Keratinocyte (primary cell): Measurements from ENCODE around the gene SLC6A2. TPM values are rescaled to one million over a fixed set of nuclear protein-coding genes. Genes with fewer than 3 reads are reported as not detected.

Experiments used
- DNase-seq: peaks from one replicate; pipeline ENCODE4 v3.0.0-alpha.2; 2011; ENCODE audit warnings: low read depth, missing footprints, low spot score
- FAIRE-seq: peaks from 2 replicates; lab custom pipeline; 2011; peaks lifted over from hg19 to GRCh38; lab: Jason Lieb, UNC
- H2AFZ ChIP-seq: 2 replicates; pipeline ENCODE4 v1.6.0; 2012; ENCODE audit warnings: low read length, control low read depth, inconsistent platforms; ENCODE audit not compliant: control insufficient read depth
- H3K27ac ChIP-seq: 2 replicates; pipeline ENCODE4 v1.5.1; 2011; ENCODE audit warnings: low read length; ENCODE audit not compliant: control insufficient read depth, insufficient read depth
- H3K27me3 ChIP-seq: 3 replicates; pipeline ENCODE4 v1.6.0; 2011; ENCODE audit warnings: low read length; ENCODE audit not compliant: control insufficient read depth, insufficient read depth; ENCODE audit errors: extremely low read depth
- H3K36me3 ChIP-seq, 2 experiments: 2 replicates in 1 of 2; 3 replicates in 1 of 2; pipeline ENCODE4 v1.5.1; 2011; ENCODE audit warnings: low read length in 2 of 2, mild to moderate bottlenecking in 1 of 2; ENCODE audit not compliant: control insufficient read depth in 2 of 2, insufficient read depth in 2 of 2; ENCODE audit errors: extremely low read depth in 1 of 2
- H3K4me1 ChIP-seq: 3 replicates; pipeline ENCODE4 v1.5.1; 2011; ENCODE audit warnings: low read length; ENCODE audit not compliant: control insufficient read depth, insufficient read depth; ENCODE audit errors: extremely low read depth
- H3K4me2 ChIP-seq: 3 replicates; pipeline ENCODE4 v1.6.0; 2011; ENCODE audit warnings: low read depth, low read length; ENCODE audit not compliant: control insufficient read depth, insufficient read depth; ENCODE audit errors: extremely low read depth
- H3K4me3 ChIP-seq, 3 experiments: fragments of 200-600 bp in 1 of 3; sonication (generic) in 1 of 3; 2 replicates in 2 of 3; 3 replicates in 1 of 3; pipeline ENCODE4 v1.5.1; 2011 to 2016; ENCODE audit warnings: low read length in 3 of 3, mild to moderate bottlenecking in 3 of 3, control low read depth in 2 of 3, inconsistent platforms in 1 of 3, low read depth in 1 of 3, mixed read lengths in 1 of 3, mixed run types in 1 of 3, moderate library complexity in 1 of 3; ENCODE audit not compliant: control insufficient read depth in 2 of 3, insufficient read depth in 2 of 3; ENCODE audit errors: extremely low read depth in 1 of 3
- H3K79me2 ChIP-seq: 2 replicates; pipeline ENCODE4 v1.6.0; 2012; ENCODE audit warnings: low read length; ENCODE audit not compliant: control insufficient read depth, insufficient read depth
- H3K9ac ChIP-seq: 3 replicates; pipeline ENCODE4 v1.6.0; 2011; ENCODE audit warnings: low read length; ENCODE audit not compliant: control insufficient read depth, insufficient read depth; ENCODE audit errors: extremely low read depth
- H3K9me1 ChIP-seq: 3 replicates; pipeline ENCODE4 v1.6.0; 2011; ENCODE audit warnings: low read length; ENCODE audit not compliant: control insufficient read depth, insufficient read depth; ENCODE audit errors: extremely low read depth
- H3K9me3 ChIP-seq: 2 replicates; pipeline ENCODE4 v1.5.1; 2012; ENCODE audit warnings: low read depth, low read length; ENCODE audit not compliant: control insufficient read depth
- H4K20me1 ChIP-seq: 3 replicates; pipeline ENCODE4 v1.6.0; 2011; ENCODE audit warnings: low read length; ENCODE audit not compliant: control insufficient read depth, insufficient read depth; ENCODE audit errors: extremely low read depth
- EZH2 ChIP-seq: IDR thresholded peaks from one replicate; pipeline ENCODE4 v1.6.1; 2012; ENCODE audit warnings: inconsistent platforms, mild to moderate bottlenecking, low read length, moderate library complexity
- dilution Hi-C: fragments of 300-500 bp; cut with MboI; formaldehyde crosslinking; loops from one replicate; pipeline ENCODE4 v1.7.0; 2020; ENCODE audit warnings: low sequenced_read_pairs; ENCODE audit not compliant: extremely low pct_ligation_motif_present
- polyA plus RNA-seq, 5 experiments: library from polyadenylated mRNA; depleted of rRNA in 3 of 5; stranded (reverse) in 3 of 5; stranded (forward) in 1 of 5; unstranded in 1 of 5; fragments of >200 nt; gene quantifications; 1 replicate in 1 of 5; 2 replicates in 3 of 5; 3 replicates in 1 of 5; pipeline versions ENCODE4 v1.2.1 to v1.2.3, GENCODE V29; 2011 to 2012; ENCODE audit warnings: missing spikeins in 2 of 5, low read depth in 1 of 5, low replicate concordance in 1 of 5
- TF ChIP-seq, protein P1 (sequence below), 3 experiments: IDR thresholded peaks in 1 of 3; conservative IDR thresholded peaks in 1 of 3; optimal IDR thresholded peaks in 1 of 3; 2 replicates in 2 of 3; 3 replicates in 1 of 3; pipeline versions ENCODE3 to v1.5.1; 2011; ENCODE audit warnings: low read length in 3 of 3, mild to moderate bottlenecking in 3 of 3, moderate library complexity in 2 of 3, control low read depth in 1 of 3, inconsistent platforms in 1 of 3; ENCODE audit not compliant: insufficient read depth in 2 of 3; ENCODE audit errors: extremely low read depth in 1 of 3

SLC6A2 gene
- polyA plus RNA-seq, 1 donor (not counting 4 experiments of a cell fraction or from before 2014, with no cell fraction given) = 0.20 TPM

DNA sequence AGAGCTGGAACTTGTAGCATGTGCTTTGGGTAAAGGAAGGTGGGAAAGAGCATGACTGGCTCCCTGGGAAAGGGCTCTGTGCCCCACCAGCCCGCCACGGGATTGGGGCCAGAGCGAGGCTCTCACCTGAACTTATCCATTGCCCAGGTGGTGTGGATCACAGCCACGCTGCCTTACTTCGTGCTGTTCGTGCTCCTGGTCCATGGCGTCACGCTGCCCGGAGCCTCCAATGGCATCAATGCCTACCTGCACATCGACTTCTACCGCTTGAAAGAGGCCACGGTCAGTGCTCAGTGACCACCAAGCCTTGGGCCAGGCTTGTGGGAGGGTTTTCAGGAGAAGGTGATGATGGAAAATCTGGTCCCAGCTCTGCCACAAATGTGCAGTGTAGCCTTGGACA, 36.0 kb downstream of the SLC6A2 start:
- no peaks in the 10 kb centered on the region for H3K79me2 ChIP-seq
- H4K20me1 ChIP-seq = no peaks in the 10 kb centered on the region
- H3K27me3 ChIP-seq = peaks cover 4% of the 10 kb centered on the region
- no peak for TF ChIP-seq EZH2
- TF ChIP-seq, protein P1, sequence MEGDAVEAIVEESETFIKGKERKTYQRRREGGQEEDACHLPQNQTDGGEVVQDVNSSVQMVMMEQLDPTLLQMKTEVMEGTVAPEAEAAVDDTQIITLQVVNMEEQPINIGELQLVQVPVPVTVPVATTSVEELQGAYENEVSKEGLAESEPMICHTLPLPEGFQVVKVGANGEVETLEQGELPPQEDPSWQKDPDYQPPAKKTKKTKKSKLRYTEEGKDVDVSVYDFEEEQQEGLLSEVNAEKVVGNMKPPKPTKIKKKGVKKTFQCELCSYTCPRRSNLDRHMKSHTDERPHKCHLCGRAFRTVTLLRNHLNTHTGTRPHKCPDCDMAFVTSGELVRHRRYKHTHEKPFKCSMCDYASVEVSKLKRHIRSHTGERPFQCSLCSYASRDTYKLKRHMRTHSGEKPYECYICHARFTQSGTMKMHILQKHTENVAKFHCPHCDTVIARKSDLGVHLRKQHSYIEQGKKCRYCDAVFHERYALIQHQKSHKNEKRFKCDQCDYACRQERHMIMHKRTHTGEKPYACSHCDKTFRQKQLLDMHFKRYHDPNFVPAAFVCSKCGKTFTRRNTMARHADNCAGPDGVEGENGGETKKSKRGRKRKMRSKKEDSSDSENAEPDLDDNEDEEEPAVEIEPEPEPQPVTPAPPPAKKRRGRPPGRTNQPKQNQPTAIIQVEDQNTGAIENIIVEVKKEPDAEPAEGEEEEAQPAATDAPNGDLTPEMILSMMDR (optimal IDR thresholded peaks at IDR 0.05 in 1 of 3, IDR thresholded peaks at IDR 0.05 in 1 of 3, conservative IDR thresholded peaks at IDR 0.05 in 1 of 3; ENCODE audit: extremely low read depth in 1 of 3, insufficient read depth in 2 of 3, low read length in 3 of 3) = no peak
- H3K4me3 ChIP-seq = no peak overlapping the region
- no peaks in the 10 kb centered on the region for H3K36me3 ChIP-seq
- no peaks in the 10 kb centered on the region for H3K9me1 ChIP-seq
- FAIRE-seq = no peak
- no peak overlapping the region for H2AFZ ChIP-seq
- H3K9me3 ChIP-seq = no peaks in the 10 kb centered on the region
- dilution Hi-C loops = no loop called here
- no peak overlapping the region for H3K4me2 ChIP-seq
- H3K27ac ChIP-seq = no peak overlapping the region
- no peak for DNase-seq
- H3K9ac ChIP-seq = no peak overlapping the region
- H3K4me1 ChIP-seq = no peaks in the 10 kb centered on the region

DNA sequence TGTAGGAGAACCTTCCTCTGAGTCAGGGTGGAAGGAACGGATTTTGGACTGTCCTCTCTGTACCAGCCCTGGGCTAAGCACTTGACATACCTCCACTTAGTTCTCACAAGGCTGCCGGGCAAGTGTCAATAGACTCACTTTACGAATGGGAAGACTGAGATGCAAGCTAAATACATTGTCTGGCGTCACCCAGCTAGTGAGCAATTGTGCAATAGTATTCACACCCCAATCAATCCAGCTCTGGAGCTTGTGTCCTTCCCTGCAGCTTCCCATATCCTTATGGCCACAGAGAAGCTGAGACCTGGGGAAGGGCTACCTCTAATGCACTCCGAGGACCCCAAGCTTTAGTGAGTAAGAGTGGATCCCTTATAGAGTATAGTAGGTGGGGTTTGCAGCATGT, 39.8 kb downstream of the SLC6A2 start:
- no peak for FAIRE-seq
- no peak overlapping the region for H3K9ac ChIP-seq
- H4K20me1 ChIP-seq = no peaks in the 10 kb centered on the region
- H3K4me1 ChIP-seq = no peaks in the 10 kb centered on the region
- no peaks in the 10 kb centered on the region for H3K9me1 ChIP-seq
- TF ChIP-seq EZH2 = no peak
- TF ChIP-seq, protein P1 (optimal IDR thresholded peaks at IDR 0.05 in 1 of 3, IDR thresholded peaks at IDR 0.05 in 1 of 3, conservative IDR thresholded peaks at IDR 0.05 in 1 of 3; ENCODE audit: extremely low read depth in 1 of 3, insufficient read depth in 2 of 3, low read length in 3 of 3) = no peak
- dilution Hi-C loops = no loop called here
- no peaks in the 10 kb centered on the region for H3K27me3 ChIP-seq
- H3K79me2 ChIP-seq = no peaks in the 10 kb centered on the region
- H3K4me2 ChIP-seq = no peak overlapping the region
- no peak overlapping the region for H3K27ac ChIP-seq
- no peaks in the 10 kb centered on the region for H3K9me3 ChIP-seq
- no peak for DNase-seq
- H3K4me3 ChIP-seq = no peak overlapping the region
- H3K36me3 ChIP-seq = no peaks in the 10 kb centered on the region
- H2AFZ ChIP-seq = no peak overlapping the region
